ENCODE data around the gene OOEP.

Gene OOEP

GRCh38 chr6:73369563-73369962 is at the start of gene OOEP:
OOEP (minus strand) TSS chr6:73369897; CDS start chr6:73369792, 105 bp downstream.
- TF ChIP-seq CTCF (IDR thresholded peaks at IDR 0.05; ENCODE audit: insufficient read depth, low read length, poor library complexity, severe bottlenecking) = no peak
- Histone ChIP-seq H3K4me3 (replicated peaks; ENCODE audit: low read depth, low read length) (no peak within 1 kb of the TSS), H3K36me3 (ENCODE audit: control insufficient read depth, insufficient read depth, low read length) (no peaks in the 10 kb centered on the region), H3K27me3 (replicated peaks; ENCODE audit: control insufficient read depth, insufficient read depth, low read length) (no peaks in the 10 kb centered on the region)
- DNase-seq (ENCODE audit: extremely low read depth, insufficient read length) = no peak

- no peak for DNase-seq (ENCODE audit: extremely low read depth, insufficient read length)
- H3K36me3 ChIP-seq (ENCODE audit: control insufficient read depth, insufficient read depth, low read length) = peaks cover 6% of the 10 kb centered on the region
- no peak overlapping the region for H3K4me3 ChIP-seq (replicated peaks; ENCODE audit: low read depth, low read length)
- H3K27me3 ChIP-seq (replicated peaks; ENCODE audit: control insufficient read depth, insufficient read depth, low read length) = no peaks in the 10 kb centered on the region
- no peak for TF ChIP-seq CTCF (IDR thresholded peaks at IDR 0.05; ENCODE audit: insufficient read depth, low read length, poor library complexity, severe bottlenecking)
These were observed 48.5 kb upstream of the OOEP start for GRCh38 chr6:73418081-73418741.

- no peak for DNase-seq (ENCODE audit: extremely low read depth, insufficient read length)
- no peak for TF ChIP-seq CTCF (IDR thresholded peaks at IDR 0.05; ENCODE audit: insufficient read depth, low read length, poor library complexity, severe bottlenecking)
- no peaks in the 10 kb centered on the region for H3K27me3 ChIP-seq (replicated peaks; ENCODE audit: control insufficient read depth, insufficient read depth, low read length)
- H3K4me3 ChIP-seq (replicated peaks; ENCODE audit: low read depth, low read length) = no peak overlapping the region
- no peaks in the 10 kb centered on the region for H3K36me3 ChIP-seq (ENCODE audit: control insufficient read depth, insufficient read depth, low read length)
These were observed 43.4 kb upstream of the OOEP start for GRCh38 chr6:73413102-73413501.

- Histone ChIP-seq H3K36me3 (ENCODE audit: control insufficient read depth, insufficient read depth, low read length) (no peaks in the 10 kb centered on the region), H3K27me3 (replicated peaks; ENCODE audit: control insufficient read depth, insufficient read depth, low read length) (no peaks in the 10 kb centered on the region), H3K4me3 (replicated peaks; ENCODE audit: low read depth, low read length) (no peak overlapping the region)
- TF ChIP-seq CTCF (IDR thresholded peaks at IDR 0.05; ENCODE audit: insufficient read depth, low read length, poor library complexity, severe bottlenecking) = no peak
- no peak for DNase-seq (ENCODE audit: extremely low read depth, insufficient read length)
These were observed 39.7 kb upstream of the OOEP start for GRCh38 chr6:73409395-73409794.

DNA sequence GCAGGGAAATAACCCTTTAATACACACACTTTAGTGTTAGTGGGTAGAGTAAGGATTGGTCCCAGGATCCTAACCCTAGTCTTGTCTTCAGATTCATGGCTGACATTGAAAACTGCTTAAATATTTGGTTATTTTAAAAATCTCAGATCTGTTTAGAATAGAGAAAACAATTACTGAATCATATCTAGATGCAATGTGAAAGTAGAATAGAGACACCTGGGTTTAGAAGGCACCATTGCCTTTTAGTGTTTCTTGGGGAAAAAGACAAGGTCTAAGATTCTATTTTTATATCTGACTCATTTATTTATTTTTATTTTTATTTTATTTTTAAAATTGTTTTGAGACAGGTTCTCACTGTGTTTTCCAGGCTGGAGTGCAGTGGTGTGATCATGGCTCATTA is 31.0 kb upstream of the OOEP start:
- Histone ChIP-seq H3K4me3 (replicated peaks; ENCODE audit: low read depth, low read length) (no peak overlapping the region), H3K36me3 (ENCODE audit: control insufficient read depth, insufficient read depth, low read length) (no peaks in the 10 kb centered on the region), H3K27me3 (replicated peaks; ENCODE audit: control insufficient read depth, insufficient read depth, low read length) (no peaks in the 10 kb centered on the region)
- no peak for DNase-seq (ENCODE audit: extremely low read depth, insufficient read length)
- TF ChIP-seq CTCF (IDR thresholded peaks at IDR 0.05; ENCODE audit: insufficient read depth, low read length, poor library complexity, severe bottlenecking) = no peak

- no peaks in the 10 kb centered on the region for H3K27me3 ChIP-seq (replicated peaks; ENCODE audit: control insufficient read depth, insufficient read depth, low read length)
- no peak for DNase-seq (ENCODE audit: extremely low read depth, insufficient read length)
- no peak for TF ChIP-seq CTCF (IDR thresholded peaks at IDR 0.05; ENCODE audit: insufficient read depth, low read length, poor library complexity, severe bottlenecking)
- H3K36me3 ChIP-seq (ENCODE audit: control insufficient read depth, insufficient read depth, low read length) = no peaks in the 10 kb centered on the region
- H3K4me3 ChIP-seq (replicated peaks; ENCODE audit: low read depth, low read length) = no peak overlapping the region
These were observed 26.2 kb upstream of the OOEP start for GRCh38 chr6:73395875-73396274.
